ENCODE measurements around the gene LRP6. TPM values are rescaled to one million over a fixed set of nuclear protein-coding genes. Genes with fewer than 3 reads are reported as not detected.

The LRP6 gene
- total RNA-seq, 1 experiment from 2014 or later: 45.5 TPM

DNA sequence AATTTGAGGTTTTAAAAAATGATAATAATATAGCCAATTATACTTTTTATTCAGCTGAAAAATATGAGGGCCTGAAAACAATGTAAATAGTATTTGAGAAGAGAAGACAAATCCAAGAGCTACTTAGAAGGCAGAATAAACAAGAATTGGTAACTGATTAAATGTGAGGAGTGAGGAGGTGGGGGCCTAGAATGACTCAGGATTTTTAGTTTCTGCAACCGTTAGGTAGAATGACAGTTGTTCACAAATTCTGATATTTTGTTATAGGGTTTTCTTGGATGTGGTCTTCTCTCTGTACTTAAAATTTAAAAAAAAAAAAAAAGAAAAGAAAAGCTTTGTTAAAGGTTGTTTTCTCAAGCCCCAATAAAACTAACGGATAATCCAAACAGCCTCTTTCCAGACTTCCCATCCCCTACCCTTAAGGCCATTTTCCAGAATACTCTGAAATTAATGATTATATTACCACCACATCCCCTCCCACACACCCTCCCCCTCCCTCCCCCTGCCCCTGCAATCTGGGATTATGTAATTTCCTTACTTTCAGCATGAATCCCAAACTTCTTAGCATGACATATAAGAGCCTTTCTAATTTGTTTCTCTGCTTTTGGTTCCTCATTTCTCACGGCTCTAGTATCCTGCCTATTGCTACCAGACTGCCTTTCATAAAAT is 50.4 kb downstream of the LRP6 start:
- H3K36me3 ChIP-seq (ENCODE audit: low read depth): no peaks in the 10 kb centered on the region
- peaks cover 10% of the 10 kb centered on the region for H3K4me1 ChIP-seq (replicated peaks; ENCODE audit: insufficient read depth)
- TF ChIP-seq, protein P1, sequence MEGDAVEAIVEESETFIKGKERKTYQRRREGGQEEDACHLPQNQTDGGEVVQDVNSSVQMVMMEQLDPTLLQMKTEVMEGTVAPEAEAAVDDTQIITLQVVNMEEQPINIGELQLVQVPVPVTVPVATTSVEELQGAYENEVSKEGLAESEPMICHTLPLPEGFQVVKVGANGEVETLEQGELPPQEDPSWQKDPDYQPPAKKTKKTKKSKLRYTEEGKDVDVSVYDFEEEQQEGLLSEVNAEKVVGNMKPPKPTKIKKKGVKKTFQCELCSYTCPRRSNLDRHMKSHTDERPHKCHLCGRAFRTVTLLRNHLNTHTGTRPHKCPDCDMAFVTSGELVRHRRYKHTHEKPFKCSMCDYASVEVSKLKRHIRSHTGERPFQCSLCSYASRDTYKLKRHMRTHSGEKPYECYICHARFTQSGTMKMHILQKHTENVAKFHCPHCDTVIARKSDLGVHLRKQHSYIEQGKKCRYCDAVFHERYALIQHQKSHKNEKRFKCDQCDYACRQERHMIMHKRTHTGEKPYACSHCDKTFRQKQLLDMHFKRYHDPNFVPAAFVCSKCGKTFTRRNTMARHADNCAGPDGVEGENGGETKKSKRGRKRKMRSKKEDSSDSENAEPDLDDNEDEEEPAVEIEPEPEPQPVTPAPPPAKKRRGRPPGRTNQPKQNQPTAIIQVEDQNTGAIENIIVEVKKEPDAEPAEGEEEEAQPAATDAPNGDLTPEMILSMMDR (conservative IDR thresholded peaks at IDR 0.05): no peak
- TF ChIP-seq EZH2 (IDR thresholded peaks at IDR 0.05; ENCODE audit: low read depth): no peak
- no peak overlapping the region for H2AFZ ChIP-seq
- no peaks in the 10 kb centered on the region for H3K9me3 ChIP-seq (ENCODE audit: insufficient read depth, low read depth)
- ChIA-PET CTCF (no interaction called here), POLR2A (ENCODE audit: unreplicated experiment) (no interaction called here)
- H3K27me3 ChIP-seq (ENCODE audit: insufficient read depth, low read depth): no peaks in the 10 kb centered on the region
- H3K4me2 ChIP-seq: no peak overlapping the region
- no peaks in the 10 kb centered on the region for H3F3A ChIP-seq (ENCODE audit: insufficient read depth, low read depth)
- H4K20me1 ChIP-seq (ENCODE audit: insufficient read depth): peaks cover 4% of the 10 kb centered on the region; the same call in 1 of the 2 replicates
- H3K4me3 ChIP-seq: no peak overlapping the region
- no peak overlapping the region for H3K27ac ChIP-seq
- no peaks in the 10 kb centered on the region for H3K9me2 ChIP-seq (ENCODE audit: insufficient read depth)
- peaks cover 65% of the 10 kb centered on the region for H3K79me2 ChIP-seq (ENCODE audit: low read depth)
- intact Hi-C loops (cut with micrococcal nuclease; ENCODE audit: unreplicated experiment): no loop called here
- no TSS peak for BruUV-seq (replicated peaks)
- DNase-seq: no peak

DNA sequence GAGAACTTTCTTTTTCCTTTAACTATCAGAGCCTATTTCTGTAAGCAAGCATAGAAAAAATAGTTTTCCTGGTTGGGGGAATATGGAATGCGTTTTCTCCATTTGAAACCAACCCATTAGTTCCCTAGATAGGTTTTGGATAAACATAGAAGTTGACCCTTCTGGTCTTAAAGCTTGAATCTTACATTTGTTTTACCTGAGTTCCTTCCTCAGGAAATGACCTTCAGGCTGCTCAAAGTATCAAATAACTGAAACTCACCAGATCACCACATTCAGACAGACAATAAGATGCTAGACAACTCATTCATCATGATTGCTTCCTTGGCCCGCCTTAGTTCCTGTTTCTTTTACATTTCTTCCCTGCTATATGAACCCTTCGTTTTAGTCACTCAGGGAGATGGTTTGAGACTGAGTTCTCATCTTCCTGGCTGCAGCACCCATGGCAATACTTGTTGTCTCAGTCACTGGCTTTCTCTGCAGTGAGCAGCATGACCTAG is 52.2 kb downstream of the LRP6 start:
- CTCF ChIA-PET: no interaction called here
- DNase-seq: no peak
- H3F3A ChIP-seq (ENCODE audit: insufficient read depth, low read depth): no peaks in the 10 kb centered on the region
- H3K9me2 ChIP-seq (ENCODE audit: insufficient read depth): no peaks in the 10 kb centered on the region
- H3K79me2 ChIP-seq (ENCODE audit: low read depth): peaks cover 52% of the 10 kb centered on the region
- no TSS peak for BruUV-seq (replicated peaks)
- H3K27me3 ChIP-seq (ENCODE audit: insufficient read depth, low read depth): no peaks in the 10 kb centered on the region
- no peaks in the 10 kb centered on the region; the same call in 1 of the 2 replicates for H4K20me1 ChIP-seq (ENCODE audit: insufficient read depth)
- no peak overlapping the region for H2AFZ ChIP-seq
- H3K4me1 ChIP-seq (replicated peaks; ENCODE audit: insufficient read depth): peaks cover 10% of the 10 kb centered on the region
- TF ChIP-seq, protein P1 (conservative IDR thresholded peaks at IDR 0.05): no peak
- TF ChIP-seq EZH2 (IDR thresholded peaks at IDR 0.05; ENCODE audit: low read depth): no peak
- H3K27ac ChIP-seq: peak overlapping the region; percentile 16; the same call in 1 of the 2 replicates
- intact Hi-C loops (cut with micrococcal nuclease; ENCODE audit: unreplicated experiment): no loop called here
- 0 out of 2 replicates have a peak, but pooled peaks cover 7% of the 10 kb centered on the region for H3K36me3 ChIP-seq (ENCODE audit: low read depth)
- POLR2A ChIA-PET (ENCODE audit: unreplicated experiment): interaction anchor here (0.7 kb wide), 1 partner anchor 35 kb away, joined by 8 read pairs; no protein-coding TSS in a partner anchor
- H3K4me2 ChIP-seq: no peak overlapping the region
- H3K9me3 ChIP-seq (ENCODE audit: insufficient read depth, low read depth): no peaks in the 10 kb centered on the region
- no peak overlapping the region for H3K4me3 ChIP-seq

DNA sequence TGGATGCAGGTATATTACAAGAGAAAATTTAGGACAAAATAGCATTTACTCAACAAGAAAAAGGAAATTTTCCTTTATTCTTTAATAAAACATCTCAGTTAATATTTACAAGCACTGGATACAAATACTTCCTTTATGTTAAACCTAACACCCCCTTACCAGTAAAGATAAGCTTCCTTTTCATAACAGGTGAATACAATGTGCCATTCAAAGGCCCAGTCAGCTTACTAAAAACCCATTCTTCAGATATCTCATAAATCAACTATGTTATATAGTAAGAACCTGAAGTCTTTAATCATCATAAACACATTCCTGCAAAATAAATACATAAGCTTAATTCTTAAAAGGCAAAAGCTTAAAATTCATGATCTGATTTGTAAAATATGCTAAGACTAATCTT is 52.6 kb downstream of the LRP6 start:
- CTCF ChIA-PET: no interaction called here
- H3F3A ChIP-seq (ENCODE audit: insufficient read depth, low read depth): no peaks in the 10 kb centered on the region
- H2AFZ ChIP-seq: no peak overlapping the region
- no peak for TF ChIP-seq EZH2 (IDR thresholded peaks at IDR 0.05; ENCODE audit: low read depth)
- TF ChIP-seq, protein P1 (conservative IDR thresholded peaks at IDR 0.05): no peak
- H4K20me1 ChIP-seq (ENCODE audit: insufficient read depth): no peaks in the 10 kb centered on the region; the same call in 1 of the 2 replicates
- POLR2A ChIA-PET (ENCODE audit: unreplicated experiment): interaction anchor here (0.6 to 0.7 kb wide), 2 partner anchors 35 to 122 kb away, joined by 3 to 8 read pairs; no protein-coding TSS in a partner anchor
- intact Hi-C loops (cut with micrococcal nuclease; ENCODE audit: unreplicated experiment): no loop called here
- peak overlapping the region; percentile 16; the same call in 1 of the 2 replicates for H3K27ac ChIP-seq
- H3K27me3 ChIP-seq (ENCODE audit: insufficient read depth, low read depth): no peaks in the 10 kb centered on the region
- no peaks in the 10 kb centered on the region for H3K9me2 ChIP-seq (ENCODE audit: insufficient read depth)
- no peak overlapping the region for H3K4me2 ChIP-seq
- no peak overlapping the region for H3K4me3 ChIP-seq
- peaks cover 10% of the 10 kb centered on the region for H3K4me1 ChIP-seq (replicated peaks; ENCODE audit: insufficient read depth)
- no TSS peak for BruUV-seq (replicated peaks)
- 0 out of 2 replicates have a peak, but pooled peaks cover 7% of the 10 kb centered on the region for H3K36me3 ChIP-seq (ENCODE audit: low read depth)
- no peak for DNase-seq
- no peaks in the 10 kb centered on the region for H3K9me3 ChIP-seq (ENCODE audit: insufficient read depth, low read depth)
- H3K79me2 ChIP-seq (ENCODE audit: low read depth): peaks cover 48% of the 10 kb centered on the region

All from PC-9 (cell line).